GM18505 (cell line): Measurements from ENCODE around the gene TPD52L2.
A peak's percentile ranks its signal among the peaks of the same experiment; 100 is the strongest.

Experiments used
- ATAC-seq: cut with Tn5 transposase; IDR thresholded peaks from one replicate; pipeline ENCODE4 v1.9.1; 2021; ENCODE audit not compliant: unreplicated experiment
- POLR2A ChIP-seq: IDR thresholded peaks from 4 replicates; pipeline ENCODE4 v1.6.1; 2011; ENCODE audit warnings: borderline replicate concordance; ENCODE audit not compliant: insufficient read depth, insufficient read length; ENCODE audit errors: extremely low read depth

Gene TPD52L2

DNA sequence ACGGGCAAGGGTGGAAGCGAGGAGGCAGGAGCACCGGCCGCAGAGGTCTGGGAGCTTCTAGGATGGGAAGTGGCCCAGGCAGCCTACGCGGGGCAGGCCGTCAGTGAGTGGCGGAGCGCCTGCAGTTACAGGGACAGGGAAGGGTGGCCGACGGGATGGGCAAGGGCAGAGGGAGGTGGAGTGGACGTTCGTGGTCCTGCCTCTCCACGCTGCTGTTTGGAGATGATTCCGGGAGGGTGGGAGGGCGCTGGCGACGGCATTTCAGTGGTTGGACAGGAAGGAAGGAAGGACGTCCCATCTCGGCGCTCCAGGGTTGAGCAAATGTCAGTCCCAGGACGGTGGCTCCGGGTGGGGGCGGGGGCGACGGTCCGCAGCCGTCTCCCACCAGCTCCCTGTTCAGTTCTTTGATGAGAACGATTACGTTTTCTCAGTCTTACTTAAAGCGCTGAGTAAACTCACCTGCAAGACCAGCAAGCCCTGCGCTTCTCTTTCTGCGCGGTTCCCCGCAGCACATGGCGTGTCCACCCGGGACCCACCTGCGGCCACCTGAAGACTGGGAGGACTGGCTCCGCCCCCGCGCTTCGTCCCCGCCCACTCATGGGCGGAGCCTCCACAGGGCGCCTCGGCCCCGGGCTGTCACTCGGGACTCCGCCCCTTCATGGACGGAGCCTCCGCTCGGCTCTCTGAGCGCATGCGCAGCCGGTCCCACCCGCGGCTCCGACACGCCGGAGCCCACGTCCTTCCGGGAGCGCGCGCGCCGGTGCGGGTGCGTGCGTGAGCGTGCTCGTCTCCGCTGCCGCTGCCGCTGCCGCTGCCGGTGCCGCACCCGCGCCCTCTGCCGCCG lies 29.5 kb downstream of the TPD52L2 start, which contains the start of gene DNAJC5:
DNAJC5 (plus strand) TSS at position 769 of the 844 bp plus-strand sequence. CDS start 33,220 bp downstream, outside the sequence.
- peak; percentile 40 for TF ChIP-seq POLR2A
- ATAC-seq: peak; percentile 85

DNA sequence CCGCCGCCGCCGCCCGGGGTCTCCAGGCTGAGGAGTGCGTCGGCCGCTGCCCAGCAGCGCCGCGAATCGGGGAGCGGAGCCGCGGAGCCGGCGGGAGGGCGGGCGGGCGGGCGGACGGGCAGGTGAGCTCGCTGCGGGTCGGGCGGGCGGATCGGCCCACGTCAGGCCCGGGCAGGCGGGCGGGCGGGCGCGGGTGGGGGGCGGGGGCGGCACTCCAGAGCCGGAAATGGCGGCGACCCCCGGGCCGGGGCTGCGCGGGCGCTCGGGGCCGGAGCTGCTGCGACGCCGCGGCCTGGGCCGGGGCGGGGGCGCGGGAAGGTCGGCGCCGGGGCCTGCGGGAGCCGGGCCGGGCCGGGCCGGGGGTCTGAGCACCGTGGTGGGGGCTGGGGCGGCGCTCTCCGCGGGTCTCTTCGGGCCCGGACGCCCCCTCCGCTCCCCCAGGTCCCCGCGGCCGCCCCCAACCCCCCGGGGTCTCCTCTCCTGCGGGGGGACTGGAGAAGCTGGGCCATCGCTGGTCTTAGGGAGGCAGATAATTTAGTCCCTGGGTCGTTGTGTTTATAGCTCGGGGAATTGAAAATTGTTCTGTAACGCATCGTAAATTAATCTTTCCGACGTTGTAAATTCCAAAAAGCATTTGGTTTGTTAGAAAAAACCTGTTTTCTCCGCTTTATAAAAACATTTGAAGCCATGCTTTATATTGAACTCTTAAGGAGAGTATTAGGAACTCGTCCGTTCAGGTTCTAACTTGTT lies 30.3 kb downstream of the TPD52L2 start:
- ATAC-seq: peak; percentile 3
- no peak for TF ChIP-seq POLR2A

DNA sequence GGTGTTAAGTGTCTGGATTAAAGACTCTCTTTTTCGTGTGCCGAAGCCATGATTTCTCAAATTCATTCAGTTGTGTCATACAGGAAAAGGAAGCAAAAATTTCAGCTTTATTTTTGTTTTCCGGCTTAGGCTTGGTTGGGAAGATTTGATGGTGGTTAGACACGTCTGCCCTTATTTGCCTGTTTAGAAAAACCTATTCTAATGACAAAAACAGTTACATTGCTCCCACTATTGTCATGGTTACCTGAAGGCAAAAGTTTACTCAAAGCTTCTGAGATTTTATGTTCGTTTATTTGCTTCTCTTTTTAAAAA lies 30.8 kb downstream of the TPD52L2 start:
- no peak for TF ChIP-seq POLR2A
- ATAC-seq: no peak

DNA sequence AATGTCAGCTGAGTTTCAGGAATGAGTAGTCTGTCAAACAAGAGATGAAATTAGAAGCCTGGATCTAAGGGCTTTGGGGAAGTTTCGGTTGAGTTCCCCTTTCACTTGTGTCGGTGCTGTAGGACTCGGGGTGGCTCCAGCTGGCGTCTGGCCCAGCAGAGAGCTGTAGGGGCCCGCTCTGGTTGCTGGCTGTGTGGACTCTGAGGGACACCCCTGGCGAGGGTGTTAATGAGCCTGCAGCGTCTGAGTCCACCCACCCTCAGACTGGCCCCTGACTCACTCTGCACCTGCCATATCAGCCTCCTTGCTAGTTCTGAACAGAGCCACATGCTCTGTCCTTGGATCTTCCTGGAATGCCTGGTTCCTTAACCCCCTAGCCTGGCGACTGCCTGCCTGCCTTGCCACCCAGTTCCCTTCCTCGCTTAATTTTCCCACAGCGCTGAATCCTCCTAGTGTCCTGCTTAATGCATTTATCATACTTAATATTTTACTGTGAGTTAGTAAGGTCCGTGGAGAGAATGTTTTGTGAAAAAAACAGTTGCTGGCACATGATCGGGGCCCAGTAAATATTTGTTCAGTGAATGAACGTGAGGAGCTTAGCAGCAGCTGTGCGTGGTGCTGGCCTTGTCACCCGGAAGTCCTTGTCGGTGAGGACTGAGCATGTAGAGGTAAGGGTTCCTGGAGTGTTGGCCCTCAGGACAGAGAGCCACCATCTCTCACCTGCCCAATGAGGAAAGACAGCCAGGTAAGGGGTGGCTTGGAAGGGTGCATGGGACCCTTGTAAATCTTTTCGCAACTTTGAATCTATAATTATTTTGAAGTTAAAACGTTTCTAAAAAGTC lies 31.4 kb downstream of the TPD52L2 start:
- no peak for TF ChIP-seq POLR2A
- no peak for ATAC-seq

DNA sequence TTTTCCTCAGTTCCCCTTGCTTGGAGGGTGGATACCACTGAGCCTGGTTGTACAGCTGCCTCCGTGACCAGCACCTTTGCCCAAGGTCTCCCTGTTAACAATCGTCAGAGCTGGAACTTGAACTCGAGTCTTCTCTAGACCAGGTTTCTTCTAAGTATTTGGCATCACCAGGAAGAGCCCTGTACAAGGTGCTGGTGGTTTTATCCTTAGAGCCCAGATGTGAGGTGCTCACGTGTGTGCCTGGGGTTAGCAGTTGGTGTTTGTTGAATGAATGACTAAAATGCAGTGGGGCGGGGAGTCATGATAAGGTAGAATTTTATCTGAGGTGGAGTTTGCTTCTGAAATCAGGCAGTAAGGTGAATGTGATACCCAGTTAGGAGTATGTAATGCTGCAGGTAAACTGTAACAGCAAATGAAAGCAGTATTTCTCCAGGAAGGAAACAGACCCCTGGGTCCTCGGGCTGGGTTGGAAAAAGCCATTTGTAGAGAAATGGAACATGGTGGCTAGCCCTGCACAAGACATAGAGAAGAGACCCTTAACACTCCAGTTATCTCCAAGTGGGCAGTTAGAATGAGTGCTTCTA lies 33.0 kb downstream of the TPD52L2 start:
- no peak for TF ChIP-seq POLR2A
- no peak for ATAC-seq

- ATAC-seq: no peak
- no peak for TF ChIP-seq POLR2A
These were observed 34.0 kb downstream of the TPD52L2 start for GRCh38 chr20:63898882-63899558.

- TF ChIP-seq POLR2A: no peak
- no peak for ATAC-seq
These were observed 35.3 kb downstream of the TPD52L2 start for GRCh38 chr20:63900413-63900812.

DNA sequence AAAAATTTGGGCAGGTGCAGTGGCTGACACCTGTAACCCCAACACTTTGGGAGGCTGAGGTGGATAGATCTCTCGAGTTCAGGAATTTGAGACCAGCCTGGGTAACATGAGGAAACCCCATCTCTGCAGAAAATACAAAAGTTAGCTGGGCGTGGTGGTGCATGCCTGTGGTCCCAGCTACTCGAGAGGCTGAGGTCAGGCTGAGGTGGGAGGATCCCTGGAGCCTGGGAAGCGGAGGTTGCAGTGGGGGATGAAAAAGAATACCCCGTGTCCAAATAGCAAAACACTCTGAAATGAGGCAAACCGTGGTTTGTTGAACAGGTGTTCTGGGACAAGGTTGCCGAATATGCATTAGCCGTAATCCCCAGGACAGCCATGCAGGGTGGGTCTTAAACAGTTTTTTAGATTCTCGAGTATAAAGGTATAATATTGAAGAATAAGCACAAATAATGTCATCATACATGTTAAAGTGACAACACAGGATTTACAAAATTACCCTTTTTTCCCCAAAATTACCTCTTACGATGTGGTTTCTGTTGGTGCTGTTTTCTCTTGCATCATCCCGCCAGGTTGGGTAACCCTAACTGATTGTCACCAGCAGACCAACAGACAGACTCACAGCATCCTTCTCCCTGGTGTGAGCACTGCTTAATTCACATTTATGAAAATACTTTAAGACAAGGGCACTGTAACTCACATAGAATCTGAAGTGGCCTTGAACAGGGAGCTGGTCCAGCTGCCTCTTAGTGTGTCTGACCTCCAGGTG lies 38.9 kb downstream of the TPD52L2 start:
- TF ChIP-seq POLR2A: no peak
- no peak for ATAC-seq

- TF ChIP-seq POLR2A: no peak
- no peak for ATAC-seq
These were observed 43.1 kb downstream of the TPD52L2 start for GRCh38 chr20:63908008-63908682.

GRCh38 chr20:63911176-63911575 lies 46.1 kb downstream of the TPD52L2 start:
- no peak for TF ChIP-seq POLR2A
- ATAC-seq: no peak

DNA sequence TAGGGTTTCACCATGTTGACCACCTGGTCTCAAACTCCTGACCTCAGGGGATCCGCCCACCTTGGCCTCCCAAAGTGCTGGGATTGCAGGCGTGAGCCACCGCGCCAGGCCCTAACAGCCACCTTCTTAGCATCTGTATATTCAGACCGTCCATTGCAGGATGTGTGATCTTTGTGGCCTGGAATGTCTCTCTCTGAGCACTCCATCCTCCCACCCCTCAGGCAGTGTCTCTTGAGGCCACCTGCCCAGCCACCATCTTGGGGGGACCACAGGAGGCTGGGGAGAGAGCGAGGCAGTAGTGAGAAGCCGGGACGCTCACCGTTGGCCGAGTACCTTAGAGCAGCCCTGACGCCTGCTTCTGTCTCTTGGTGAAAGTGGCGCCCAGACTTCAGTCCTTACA lies 48.7 kb downstream of the TPD52L2 start:
- ATAC-seq: no peak

More for the DNA sequence above, 48.7 kb downstream of the TPD52L2 start:
- TF ChIP-seq POLR2A: no peak
